HepG2 (cell line): ENCODE results near the gene PEX5L. TPM values are rescaled to one million over a fixed set of nuclear protein-coding genes. Genes with fewer than 3 reads are reported as not detected.

ENCODE experiments used
- ATRX ChIP-seq: sonication (generic); formaldehyde crosslinking; IDR thresholded peaks from 2 replicates; pipeline ENCODE4 v1.4.0; 2020; ENCODE audit warnings: missing genetic modification reagents, borderline replicate concordance
- HHEX ChIP-seq: IDR thresholded peaks from 2 replicates; pipeline ENCODE4 v1.6.1; 2016; ENCODE audit warnings: control low read depth
- HNF4G ChIP-seq, 2 experiments: sonication (generic) in 1 of 2; formaldehyde crosslinking in 1 of 2; IDR thresholded peaks; 2 replicates each; pipeline versions ENCODE4 v1.4.0 to v1.6.1; 2011 to 2020; ENCODE audit warnings: borderline replicate concordance in 2 of 2, low read depth in 2 of 2, mild to moderate bottlenecking in 2 of 2, low read length in 1 of 2, missing genetic modification reagents in 1 of 2, moderate library complexity in 1 of 2
- SMYD3 ChIP-seq: sonication (generic); formaldehyde crosslinking; IDR thresholded peaks from 2 replicates; pipeline ENCODE4 v1.8.1; 2023; ENCODE audit warnings: mild to moderate bottlenecking, missing genetic modification reagents
- ZBTB20 ChIP-seq: sonication (generic); formaldehyde crosslinking; IDR thresholded peaks from 2 replicates; pipeline ENCODE4 v1.8.1; 2023; ENCODE audit warnings: missing genetic modification reagents, low read depth, mild to moderate bottlenecking, borderline replicate concordance
- ZFP36 ChIP-seq: fragments of 150-350 bp; IDR thresholded peaks from 2 replicates; pipeline ENCODE4 v1.6.1; 2018; ENCODE audit warnings: borderline replicate concordance, low read length, low read depth; ENCODE audit not compliant: partially characterized antibody
- polyA plus RNA-seq, 8 experiments: library from polyadenylated mRNA; depleted of rRNA in 3 of 8; stranded (reverse) in 7 of 8; unstranded in 1 of 8; fragments of >200 nt; fragmentation: Illumina TruSeq in 4 of 8; extraction: Trizol in 4 of 8; gene quantifications; 2 replicates each; pipeline versions ENCODE4 v1.2.1 to v1.2.3, GENCODE V29; 2011 to 2016; ENCODE audit warnings: low read depth in 4 of 8, missing spikeins in 1 of 8, mixed read lengths in 1 of 8; ENCODE audit not compliant: insufficient read depth in 1 of 8
- total RNA-seq, 5 experiments: library from RNA; depleted of rRNA; stranded (reverse); fragments of >200 nt; fragmentation: Illumina TruSeq; extraction: Trizol; gene quantifications; 2 replicates each; pipeline ENCODE4 v1.2.3, GENCODE V29; 2016; ENCODE audit warnings: low read depth in 1 of 5
- TF ChIP-seq, protein P1 (sequence below): sonication (generic); formaldehyde crosslinking; IDR thresholded peaks from 2 replicates; pipeline ENCODE4 v1.5.0; 2020; ENCODE audit warnings: mild to moderate bottlenecking, missing genetic modification reagents, borderline replicate concordance
- TF ChIP-seq, protein P2 (sequence below): IDR thresholded peaks from 2 replicates; pipeline ENCODE4 v1.6.1; 2016; ENCODE audit warnings: missing biosample characterization, missing genetic modification reagents, low read depth
- TF ChIP-seq, protein P3 (sequence below): fragments of 450-650 bp; IDR thresholded peaks from 2 replicates; pipeline ENCODE4 v1.6.1; 2016

The PEX5L gene
- total and polyA plus RNA-seq, 2 of the 13 experiments (the other 11 are each of a cell fraction or from before 2014, with no cell fraction given), result not detected

DNA sequence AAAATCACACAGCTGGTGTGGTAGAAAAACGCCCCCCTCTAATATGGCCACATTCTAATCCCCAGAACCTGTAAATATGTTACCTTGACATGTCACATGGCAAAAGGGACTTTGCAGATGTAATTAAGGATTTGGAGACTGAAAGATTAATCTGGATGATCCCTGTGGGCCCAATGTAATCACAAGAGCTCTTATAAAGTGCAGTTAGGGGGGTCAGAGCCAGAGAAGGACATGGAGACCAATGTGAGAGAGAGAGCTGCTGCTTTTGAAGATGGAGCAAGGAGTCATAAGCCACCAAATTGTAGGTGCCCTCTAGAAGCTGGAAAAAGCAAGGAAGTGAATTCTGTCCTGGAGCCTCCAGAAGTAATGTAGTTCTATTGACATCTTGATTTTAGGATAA, 152.6 kb downstream of the PEX5L start (continued):
- TF ChIP-seq HNF4G (IDR thresholded peaks at IDR 0.05; ENCODE audit: borderline replicate concordance, low read depth, low read length), result no peak
- TF ChIP-seq HNF4G (CRISPR knock-in tag; IDR thresholded peaks at IDR 0.05; ENCODE audit: borderline replicate concordance, low read depth), result no peak
- no peak for TF ChIP-seq ATRX (CRISPR knock-in tag)
- TF ChIP-seq, protein P1, sequence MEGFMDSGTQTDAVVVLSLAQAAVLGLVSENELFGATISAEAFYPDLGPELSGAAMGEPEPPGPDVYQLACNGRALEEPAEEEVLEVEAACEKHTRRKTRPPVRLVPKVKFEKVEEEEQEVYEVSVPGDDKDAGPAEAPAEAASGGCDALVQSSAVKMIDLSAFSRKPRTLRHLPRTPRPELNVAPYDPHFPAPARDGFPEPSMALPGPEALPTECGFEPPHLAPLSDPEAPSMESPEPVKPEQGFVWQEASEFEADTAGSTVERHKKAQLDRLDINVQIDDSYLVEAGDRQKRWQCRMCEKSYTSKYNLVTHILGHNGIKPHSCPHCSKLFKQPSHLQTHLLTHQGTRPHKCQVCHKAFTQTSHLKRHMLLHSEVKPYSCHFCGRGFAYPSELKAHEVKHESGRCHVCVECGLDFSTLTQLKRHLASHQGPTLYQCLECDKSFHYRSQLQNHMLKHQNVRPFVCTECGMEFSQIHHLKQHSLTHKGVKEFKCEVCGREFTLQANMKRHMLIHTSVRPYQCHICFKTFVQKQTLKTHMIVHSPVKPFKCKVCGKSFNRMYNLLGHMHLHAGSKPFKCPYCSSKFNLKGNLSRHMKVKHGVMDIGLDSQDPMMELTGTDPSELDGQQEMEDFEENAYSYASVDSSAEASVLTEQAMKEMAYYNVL (CRISPR knock-in tag), result no peak
- TF ChIP-seq, protein P2, sequence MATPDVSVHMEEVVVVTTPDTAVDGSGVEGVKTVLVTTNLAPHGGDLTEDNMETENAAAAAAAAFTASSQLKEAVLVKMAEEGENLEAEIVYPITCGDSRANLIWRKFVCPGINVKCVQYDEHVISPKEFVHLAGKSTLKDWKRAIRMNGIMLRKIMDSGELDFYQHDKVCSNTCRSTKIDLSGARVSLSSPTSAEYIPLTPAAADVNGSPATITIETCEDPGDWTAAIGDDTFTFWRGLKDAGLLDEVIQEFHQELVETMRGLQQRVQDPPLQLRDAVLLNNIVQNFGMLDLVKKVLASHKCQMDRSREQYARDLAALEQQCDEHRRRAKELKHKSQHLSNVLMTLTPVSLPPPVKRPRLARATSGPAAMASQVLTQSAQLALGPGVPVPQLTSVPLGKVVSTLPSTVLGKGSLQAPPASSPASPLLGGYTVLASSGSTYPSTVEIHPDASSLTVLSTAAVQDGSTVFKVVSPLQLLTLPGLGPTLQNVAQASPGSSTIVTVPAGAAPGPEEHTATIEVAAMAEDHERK (CRISPR knock-in tag), result no peak
- TF ChIP-seq ZBTB20 (CRISPR knock-in tag), result no peak
- no peak for TF ChIP-seq HHEX (CRISPR knock-in tag)
- TF ChIP-seq, protein P3, sequence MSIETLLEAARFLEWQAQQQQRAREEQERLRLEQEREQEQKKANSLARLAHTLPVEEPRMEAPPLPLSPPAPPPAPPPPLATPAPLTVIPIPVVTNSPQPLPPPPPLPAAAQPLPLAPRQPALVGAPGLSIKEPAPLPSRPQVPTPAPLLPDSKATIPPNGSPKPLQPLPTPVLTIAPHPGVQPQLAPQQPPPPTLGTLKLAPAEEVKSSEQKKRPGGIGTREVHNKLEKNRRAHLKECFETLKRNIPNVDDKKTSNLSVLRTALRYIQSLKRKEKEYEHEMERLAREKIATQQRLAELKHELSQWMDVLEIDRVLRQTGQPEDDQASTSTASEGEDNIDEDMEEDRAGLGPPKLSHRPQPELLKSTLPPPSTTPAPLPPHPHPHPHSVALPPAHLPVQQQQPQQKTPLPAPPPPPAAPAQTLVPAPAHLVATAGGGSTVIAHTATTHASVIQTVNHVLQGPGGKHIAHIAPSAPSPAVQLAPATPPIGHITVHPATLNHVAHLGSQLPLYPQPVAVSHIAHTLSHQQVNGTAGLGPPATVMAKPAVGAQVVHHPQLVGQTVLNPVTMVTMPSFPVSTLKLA, result no peak
- no peak for TF ChIP-seq ZFP36
- no peak for TF ChIP-seq SMYD3 (CRISPR knock-in tag)
- TF ChIP-seq, all 625 proteins: peak for 0
